KMS-11 (cell line): ENCODE measurements around the gene HIKESHI.

Experiments used
- H2AFZ ChIP-seq: fragments of 200-600 bp; sonication (generic); 2 replicates; pipeline ENCODE4 v1.6.1; 2016; ENCODE audit warnings: antibody characterized with exemption, mixed run types, low read depth
- H3K27ac ChIP-seq: fragments of 200-600 bp; sonication (generic); 2 replicates; pipeline ENCODE4 v1.6.1; 2016; ENCODE audit warnings: mild to moderate bottlenecking, mixed run types
- H3K27me3 ChIP-seq: fragments of 200-600 bp; sonication (generic); 2 replicates; pipeline ENCODE4 v1.6.1; 2017; ENCODE audit warnings: mild to moderate bottlenecking, low read depth, mixed run types, moderate library complexity; ENCODE audit not compliant: insufficient read depth
- H3K36me3 ChIP-seq: fragments of 200-600 bp; sonication (generic); 2 replicates; pipeline ENCODE4 v1.6.1; 2017; ENCODE audit warnings: mild to moderate bottlenecking, mixed run types; ENCODE audit not compliant: insufficient read depth
- H3K4me1 ChIP-seq: fragments of 200-600 bp; sonication (generic); 2 replicates; pipeline ENCODE4 v1.6.1; 2016; ENCODE audit warnings: mild to moderate bottlenecking, low read depth, mixed run types; ENCODE audit not compliant: poor library complexity, severe bottlenecking
- H3K4me2 ChIP-seq: fragments of 200-600 bp; sonication (generic); 2 replicates; pipeline ENCODE4 v1.7.0; 2016; ENCODE audit warnings: mild to moderate bottlenecking, mixed run types
- H3K4me3 ChIP-seq: fragments of 200-600 bp; sonication (generic); IDR thresholded peaks from 2 replicates; pipeline ENCODE4 v1.6.1; 2017; ENCODE audit warnings: low read depth, low read length, mixed read lengths; ENCODE audit not compliant: insufficient read depth
- H3K79me2 ChIP-seq: fragments of 200-600 bp; sonication (generic); 2 replicates; pipeline ENCODE4 v1.6.1; 2016; ENCODE audit warnings: low read depth, mixed run types; ENCODE audit not compliant: insufficient read depth
- H3K9ac ChIP-seq: fragments of 200-600 bp; sonication (generic); 2 replicates; pipeline ENCODE4 v1.6.1; 2016; ENCODE audit warnings: mild to moderate bottlenecking, mixed run types
- H4K20me1 ChIP-seq: fragments of 200-600 bp; sonication (generic); 2 replicates; pipeline ENCODE4 v1.6.1; 2016; ENCODE audit warnings: mild to moderate bottlenecking, mixed run types; ENCODE audit not compliant: insufficient read depth
- CTCF ChIP-seq: fragments of 200-600 bp; sonication (generic); conservative IDR thresholded peaks from 2 replicates; pipeline ENCODE4 v1.6.1; 2017; ENCODE audit warnings: low read depth, mild to moderate bottlenecking, antibody characterized with exemption, low read length, moderate library complexity, mixed read lengths

Gene HIKESHI

GRCh38 chr11:86259730-86260129, 42.3 kb upstream of the HIKESHI start:
- Histone ChIP-seq H4K20me1 (no peaks in the 10 kb centered on the region; the same call in 1 of the 2 replicates), H3K27me3 (no peaks in the 10 kb centered on the region), H2AFZ (no peak overlapping the region), H3K27ac (no peak overlapping the region), H3K36me3 (no peaks in the 10 kb centered on the region), H3K4me1 (no peaks in the 10 kb centered on the region), H3K4me2 (no peak overlapping the region), H3K9ac (no peak overlapping the region), H3K79me2 (peaks cover 16% of the 10 kb centered on the region), H3K4me3 (no peak overlapping the region)
- no peak for TF ChIP-seq CTCF

GRCh38 chr11:86261328-86261727, 40.7 kb upstream of the HIKESHI start:
- H3K27ac ChIP-seq, result no peak overlapping the region
- no peaks in the 10 kb centered on the region for H4K20me1 ChIP-seq
- H3K27me3 ChIP-seq, result no peaks in the 10 kb centered on the region
- no peak overlapping the region for H3K4me2 ChIP-seq
- 0 out of 2 replicates have a peak, but pooled peaks cover 1% of the 10 kb centered on the region for H3K79me2 ChIP-seq
- H3K4me3 ChIP-seq, result no peak overlapping the region
- no peak for TF ChIP-seq CTCF
- no peak overlapping the region for H3K9ac ChIP-seq
- no peak overlapping the region for H2AFZ ChIP-seq
- no peaks in the 10 kb centered on the region for H3K4me1 ChIP-seq
- H3K36me3 ChIP-seq, result no peaks in the 10 kb centered on the region

- Histone ChIP-seq H3K4me3 (no peak overlapping the region), H4K20me1 (no peaks in the 10 kb centered on the region), H3K36me3 (no peaks in the 10 kb centered on the region), H3K4me1 (no peaks in the 10 kb centered on the region), H3K4me2 (no peak overlapping the region), H3K27me3 (no peaks in the 10 kb centered on the region), H3K27ac (no peak overlapping the region), H3K79me2 (no peaks in the 10 kb centered on the region), H3K9ac (no peak overlapping the region), H2AFZ (no peak overlapping the region)
- no peak for TF ChIP-seq CTCF
Measured at GRCh38 chr11:86262387-86262786, 39.7 kb upstream of the HIKESHI start.

GRCh38 chr11:86264649-86265048, 37.4 kb upstream of the HIKESHI start:
- Histone ChIP-seq H3K4me1 (no peaks in the 10 kb centered on the region), H3K4me2 (no peak overlapping the region), H2AFZ (no peak overlapping the region), H3K9ac (no peak overlapping the region), H3K27me3 (no peaks in the 10 kb centered on the region), H3K79me2 (no peaks in the 10 kb centered on the region), H3K4me3 (no peak overlapping the region), H4K20me1 (no peaks in the 10 kb centered on the region), H3K36me3 (peaks cover 3% of the 10 kb centered on the region; the same call in 1 of the 2 replicates), H3K27ac (no peak overlapping the region)
- TF ChIP-seq CTCF, result no peak
